ACC112 (cell line): ENCODE measurements around the gene LBR.

ENCODE experiments used
- H2AFZ ChIP-seq: fragments of 200-600 bp; sonication (generic); one replicate; pipeline ENCODE4 v1.6.0; 2017; ENCODE audit warnings: antibody characterized with exemption, low read length; ENCODE audit not compliant: unreplicated experiment
- H3K27ac ChIP-seq: fragments of 200-600 bp; sonication (generic); 2 replicates; pipeline ENCODE4 v1.5.1; 2014; ENCODE audit warnings: low read depth, mild to moderate bottlenecking, antibody characterized with exemption, low read length, moderate library complexity
- H3K27me3 ChIP-seq: fragments of 200-600 bp; sonication (generic); 2 replicates; pipeline ENCODE4 v1.6.1; 2014; ENCODE audit warnings: mild to moderate bottlenecking, antibody characterized with exemption, low read length, moderate library complexity, mixed read lengths; ENCODE audit not compliant: insufficient read depth
- H3K36me3 ChIP-seq: fragments of 200-600 bp; sonication (generic); 2 replicates; pipeline ENCODE4 v1.6.1; 2016; ENCODE audit warnings: mild to moderate bottlenecking, antibody characterized with exemption, low read length, moderate library complexity, mixed read lengths; ENCODE audit not compliant: insufficient read depth
- H3K4me1 ChIP-seq: fragments of 200-600 bp; sonication (generic); one replicate; pipeline ENCODE4 v1.6.1; 2016; ENCODE audit warnings: low read length, mixed read lengths; ENCODE audit not compliant: insufficient read depth, unreplicated experiment, control insufficient read depth
- H3K4me3 ChIP-seq: fragments of 200-600 bp; sonication (generic); 2 replicates; pipeline ENCODE4 v1.5.1; 2014; ENCODE audit warnings: mild to moderate bottlenecking, low read depth, low read length
- H3K79me2 ChIP-seq: fragments of 200-600 bp; sonication (generic); one replicate; pipeline ENCODE4 v1.6.0; 2016; ENCODE audit warnings: low read length; ENCODE audit not compliant: control insufficient read depth, unreplicated experiment, insufficient read depth

The LBR gene

DNA sequence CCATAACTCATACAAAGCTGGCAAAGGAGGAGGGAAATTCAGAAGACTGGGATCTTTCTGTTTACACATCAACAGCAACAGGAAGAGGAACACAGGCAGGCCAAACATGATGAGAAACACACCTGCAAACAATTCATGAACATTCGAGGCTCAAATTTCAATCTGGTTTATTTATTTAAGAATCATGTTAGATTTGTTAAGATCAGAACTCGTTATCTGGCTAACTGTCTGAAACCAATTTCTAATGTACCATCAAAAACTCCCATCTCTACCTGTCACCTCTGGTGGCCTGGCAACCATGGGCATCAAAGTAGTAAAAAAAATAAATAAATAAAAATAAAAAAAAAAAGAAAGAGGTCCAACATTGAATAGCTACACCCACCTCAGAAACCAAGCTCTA is 9.8 kb downstream of the LBR start:
- H3K36me3 ChIP-seq: peaks cover 30% of the 10 kb centered on the region
- peaks cover 6% of the 10 kb centered on the region for H3K4me1 ChIP-seq
- H3K27me3 ChIP-seq: no peaks in the 10 kb centered on the region
- peaks cover 43% of the 10 kb centered on the region for H3K79me2 ChIP-seq
- H3K4me3 ChIP-seq: no peak overlapping the region
- H2AFZ ChIP-seq: no peak overlapping the region
- H3K27ac ChIP-seq: no peak overlapping the region

DNA sequence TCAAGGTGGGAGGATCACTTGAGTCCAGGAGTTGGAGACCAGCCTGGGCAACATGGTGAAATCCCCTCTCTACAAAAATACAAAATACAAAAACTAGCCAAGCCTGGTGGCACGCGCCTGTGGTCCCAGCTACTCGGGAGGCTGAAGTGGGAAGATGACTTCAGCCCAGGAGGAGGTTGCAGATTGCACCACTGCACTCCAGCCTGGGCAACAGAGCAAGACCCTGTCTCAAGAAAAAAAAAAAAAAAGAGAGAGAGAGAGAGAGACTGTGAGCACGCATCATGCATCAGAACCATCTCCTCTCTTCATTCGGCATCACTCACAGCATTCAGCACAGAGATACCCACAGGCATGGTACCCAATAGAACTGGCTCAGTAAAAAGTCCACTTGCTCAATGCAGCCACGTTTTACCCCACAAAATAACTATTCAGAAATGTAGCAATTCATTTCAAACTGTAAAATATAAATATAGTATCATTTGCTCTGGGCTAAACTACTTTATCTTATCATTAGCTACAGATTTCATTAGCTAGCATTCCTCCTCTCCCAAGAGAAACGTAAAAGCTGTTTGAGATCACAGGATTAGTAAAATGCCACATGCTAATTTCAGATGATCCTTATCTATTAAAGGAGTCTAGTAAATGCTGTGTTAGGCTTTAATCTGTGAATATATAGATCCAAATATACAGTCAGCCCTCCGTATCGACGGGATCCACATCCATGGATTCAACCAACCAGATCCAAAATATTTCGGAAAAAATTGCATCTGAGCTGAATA is 11.7 kb downstream of the LBR start:
- Histone ChIP-seq H3K36me3 (peaks cover 43% of the 10 kb centered on the region), H3K27me3 (no peaks in the 10 kb centered on the region), H3K4me1 (no peaks in the 10 kb centered on the region), H3K79me2 (peaks cover 26% of the 10 kb centered on the region), H3K4me3 (no peak overlapping the region), H2AFZ (no peak overlapping the region), H3K27ac (no peak overlapping the region)

DNA sequence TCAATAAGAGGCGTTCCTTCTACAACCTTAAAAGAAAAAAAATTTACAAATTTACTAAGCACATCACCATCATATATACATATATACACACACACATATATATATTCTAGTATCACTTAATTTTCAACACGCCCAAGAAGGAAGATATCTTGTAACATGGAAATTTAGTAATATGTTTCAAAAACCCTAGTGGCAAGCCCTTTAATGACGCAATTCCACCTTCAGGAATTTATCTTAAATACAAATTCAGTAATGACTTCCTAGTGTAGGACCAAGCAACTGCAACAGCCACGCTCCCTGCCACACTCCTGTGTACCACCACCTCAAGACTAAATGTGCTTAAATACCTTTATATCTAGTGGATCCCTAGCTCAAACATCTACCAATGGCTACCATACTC is 12.5 kb downstream of the LBR start:
- H3K27ac ChIP-seq: no peak overlapping the region
- H3K36me3 ChIP-seq: peaks cover 51% of the 10 kb centered on the region

DNA sequence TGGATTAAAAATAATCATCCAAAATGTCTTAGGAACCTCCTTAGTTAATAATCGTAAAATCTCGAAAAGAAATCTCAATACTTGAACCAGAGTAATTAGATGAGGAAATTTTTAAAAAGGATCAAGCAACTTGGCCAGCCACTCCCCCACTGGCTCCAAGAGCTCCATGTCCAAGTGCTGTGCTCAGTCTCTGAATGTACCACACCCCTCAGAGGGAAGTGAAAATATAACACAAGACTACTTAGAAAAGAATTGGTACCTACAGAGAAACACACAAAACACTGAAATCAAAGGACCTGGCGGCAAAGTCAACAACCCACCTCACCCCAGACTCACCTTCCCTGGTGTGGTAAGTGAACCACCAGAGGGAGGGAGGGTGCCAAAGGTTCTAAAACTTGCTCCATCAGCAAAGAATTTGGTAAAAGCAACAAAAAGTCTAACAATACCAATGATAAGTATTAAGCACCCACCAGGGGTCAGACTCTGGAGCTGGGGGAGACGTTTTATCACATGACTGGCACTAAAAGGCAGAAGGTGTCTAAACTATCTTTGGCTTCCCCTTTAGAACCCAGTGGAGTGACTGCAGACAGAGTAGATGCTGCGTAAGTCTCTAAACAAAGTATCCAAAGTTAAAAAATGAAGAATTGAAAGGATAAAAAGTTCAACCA is 14.0 kb downstream of the LBR start:
- Histone ChIP-seq H2AFZ (no peak overlapping the region), H3K4me3 (no peak overlapping the region), H3K27me3 (no peaks in the 10 kb centered on the region), H3K79me2 (peaks cover 18% of the 10 kb centered on the region), H3K36me3 (peaks cover 50% of the 10 kb centered on the region), H3K4me1 (no peaks in the 10 kb centered on the region), H3K27ac (no peak overlapping the region)

More for the DNA sequence above, 12.5 kb downstream of the LBR start:
- Histone ChIP-seq H3K27me3 (no peaks in the 10 kb centered on the region), H3K79me2 (peaks cover 20% of the 10 kb centered on the region), H3K4me1 (no peaks in the 10 kb centered on the region), H2AFZ (no peak overlapping the region), H3K4me3 (no peak overlapping the region)

DNA sequence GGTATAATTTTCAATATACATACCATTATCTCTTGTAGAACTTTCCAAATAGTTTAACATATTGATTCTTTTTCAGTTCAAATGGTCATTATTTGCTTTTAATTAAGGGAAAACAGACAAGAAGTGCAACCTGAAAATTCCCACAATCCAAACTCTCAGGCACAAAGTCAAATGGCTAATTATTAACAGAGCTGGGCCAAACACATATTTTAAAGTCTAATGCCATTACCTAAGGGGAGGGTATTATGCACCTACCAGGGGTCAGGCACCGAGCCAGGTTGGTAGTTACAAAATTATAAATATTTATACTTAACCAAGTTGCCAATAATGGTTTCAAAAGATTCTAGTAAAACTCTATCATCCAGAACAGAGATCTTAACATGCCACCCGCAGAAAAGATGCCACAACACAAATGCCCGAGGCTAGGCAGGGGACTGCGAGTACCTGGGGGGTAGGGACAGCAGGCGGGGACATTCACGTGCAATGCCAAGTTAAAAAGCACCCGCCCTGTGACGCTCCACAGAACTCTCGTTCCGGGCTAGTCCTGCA is 15.0 kb downstream of the LBR start:
- H3K27ac ChIP-seq: no peak overlapping the region
- peaks cover 43% of the 10 kb centered on the region for H3K36me3 ChIP-seq
- H3K4me3 ChIP-seq: no peak overlapping the region

DNA sequence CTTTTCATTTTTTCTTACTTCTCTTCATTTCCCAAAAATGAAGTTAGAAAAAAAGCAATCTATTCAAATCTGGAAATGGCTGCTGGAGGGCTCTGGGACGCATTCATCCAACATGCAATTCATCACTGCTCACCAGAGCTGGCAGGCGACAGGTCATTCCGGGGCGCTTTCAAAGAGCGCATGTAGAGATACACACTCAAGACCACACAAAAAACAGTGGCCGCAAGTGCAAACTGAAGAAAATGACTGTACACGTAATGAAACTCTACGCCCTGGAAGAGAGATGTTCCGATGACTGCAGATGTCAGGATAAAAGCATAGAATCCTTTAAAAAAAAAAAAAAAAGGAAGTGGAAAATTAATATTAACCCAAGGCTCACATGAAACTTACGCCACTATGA is 15.5 kb downstream of the LBR start:
- H2AFZ ChIP-seq: no peak overlapping the region
- no peaks in the 10 kb centered on the region for H3K27me3 ChIP-seq
- H3K27ac ChIP-seq: no peak overlapping the region
- H3K36me3 ChIP-seq: peaks cover 37% of the 10 kb centered on the region
- no peaks in the 10 kb centered on the region for H3K4me1 ChIP-seq
- H3K79me2 ChIP-seq: peaks cover 17% of the 10 kb centered on the region
- H3K4me3 ChIP-seq: no peak overlapping the region

More for the DNA sequence above, 15.0 kb downstream of the LBR start:
- Histone ChIP-seq H3K27me3 (no peaks in the 10 kb centered on the region), H3K4me1 (no peaks in the 10 kb centered on the region), H3K79me2 (peaks cover 17% of the 10 kb centered on the region), H2AFZ (no peak overlapping the region)

DNA sequence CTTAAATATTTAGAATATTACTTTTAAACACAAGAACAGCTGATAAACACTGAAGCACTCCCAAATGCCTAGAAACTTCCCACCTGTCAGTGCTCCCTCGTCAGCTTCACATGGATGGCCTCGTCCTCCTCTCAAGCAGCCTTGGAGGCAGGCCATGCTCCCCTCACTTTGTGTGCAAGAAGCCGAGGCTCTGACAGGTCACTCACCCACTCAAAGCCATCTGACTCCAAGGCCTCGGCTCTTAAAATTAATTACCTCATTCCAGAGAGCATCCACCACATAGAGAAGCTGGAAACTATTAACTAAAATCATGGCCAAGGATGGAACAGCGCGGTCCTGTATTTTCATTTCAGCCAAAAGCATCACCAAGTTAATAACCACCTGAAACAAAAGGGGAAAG is 17.8 kb downstream of the LBR start:
- H3K27me3 ChIP-seq: no peaks in the 10 kb centered on the region
- H2AFZ ChIP-seq: no peak overlapping the region
- peaks cover 33% of the 10 kb centered on the region for H3K36me3 ChIP-seq
- H3K4me1 ChIP-seq: no peaks in the 10 kb centered on the region
- H3K27ac ChIP-seq: no peak overlapping the region
- no peak overlapping the region for H3K4me3 ChIP-seq
- H3K79me2 ChIP-seq: peaks cover 16% of the 10 kb centered on the region

DNA sequence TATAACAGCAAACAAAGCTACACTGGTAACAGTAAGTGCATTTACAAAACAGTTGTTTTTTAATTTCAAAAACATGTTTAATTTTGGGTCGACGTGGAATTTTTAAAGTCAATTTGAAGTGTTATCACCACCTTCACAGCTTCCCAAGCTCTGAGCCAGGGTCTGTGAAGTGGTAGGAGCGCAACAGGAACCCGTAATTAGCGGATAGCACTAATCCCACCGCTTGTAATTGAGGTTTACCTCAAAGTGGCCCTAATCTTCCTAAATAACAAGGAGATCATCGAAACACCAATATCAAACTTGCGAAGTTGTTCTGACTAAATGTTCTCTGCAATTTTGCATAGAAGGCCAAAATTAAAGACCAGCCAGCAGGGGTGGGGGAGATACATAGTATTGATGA is 18.8 kb downstream of the LBR start:
- no peaks in the 10 kb centered on the region for H3K4me1 ChIP-seq
- H3K27me3 ChIP-seq: no peaks in the 10 kb centered on the region
- H2AFZ ChIP-seq: no peak overlapping the region
- no peak overlapping the region for H3K4me3 ChIP-seq
- H3K27ac ChIP-seq: no peak overlapping the region
- H3K79me2 ChIP-seq: peaks cover 6% of the 10 kb centered on the region
- peaks cover 25% of the 10 kb centered on the region for H3K36me3 ChIP-seq

DNA sequence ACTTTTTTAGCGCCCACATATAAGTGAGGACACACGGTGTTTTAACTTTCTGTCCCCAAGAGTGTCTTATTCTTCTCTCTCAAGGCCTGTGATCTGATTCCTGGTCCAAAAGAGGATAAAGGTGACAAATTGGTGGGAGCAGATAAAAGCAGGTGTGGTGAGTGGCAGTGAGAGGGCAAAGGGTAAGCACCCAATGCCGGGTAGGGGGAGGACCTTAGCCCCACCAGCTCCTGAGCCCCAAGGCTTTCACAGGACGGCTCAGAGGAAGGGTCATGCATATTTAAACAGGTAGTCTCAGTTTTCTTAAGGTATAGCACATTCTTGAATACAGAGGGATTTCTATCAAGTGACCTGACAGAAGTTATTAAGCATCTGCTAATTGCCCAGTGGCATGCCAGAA is 19.6 kb downstream of the LBR start:
- Histone ChIP-seq H3K79me2 (peaks cover 5% of the 10 kb centered on the region), H3K27me3 (no peaks in the 10 kb centered on the region), H3K27ac (no peak overlapping the region), H2AFZ (no peak overlapping the region), H3K4me1 (no peaks in the 10 kb centered on the region), H3K4me3 (no peak overlapping the region), H3K36me3 (peaks cover 25% of the 10 kb centered on the region)

DNA sequence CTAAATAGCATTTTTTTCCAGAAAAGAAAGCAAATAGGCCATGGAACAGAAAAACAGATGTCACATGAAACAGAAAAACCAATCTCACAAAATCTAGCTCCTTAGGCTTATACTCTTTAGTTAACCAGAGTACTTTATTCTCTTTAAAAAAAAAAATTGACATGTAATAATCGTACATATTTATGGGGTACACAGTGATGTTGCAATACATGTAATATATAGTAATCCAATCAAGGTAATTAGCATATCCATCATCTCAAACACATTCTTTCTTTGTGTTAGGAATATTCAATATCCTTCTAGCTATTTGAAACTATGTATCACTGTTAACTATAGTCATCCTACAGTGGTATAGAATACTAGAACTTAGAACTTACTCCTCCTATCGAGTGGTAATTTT is 20.1 kb downstream of the LBR start:
- Histone ChIP-seq H3K4me1 (no peaks in the 10 kb centered on the region), H3K79me2 (peaks cover 5% of the 10 kb centered on the region), H2AFZ (no peak overlapping the region), H3K4me3 (no peak overlapping the region), H3K27me3 (no peaks in the 10 kb centered on the region), H3K36me3 (peaks cover 29% of the 10 kb centered on the region), H3K27ac (no peak overlapping the region)
